HEK293 (cell line): ENCODE results near the gene EZH1.

Source experiments
- CTCF ChIA-PET: fragments of 350-600 bp; formaldehyde crosslinking; extraction: SDS; loops from one replicate; lab custom pipeline; 2021; ENCODE audit warnings: antibody characterized with exemption; lab: Yijun Ruan, JAX
- POLR2A ChIA-PET: fragments of 300-600 bp; formaldehyde crosslinking; extraction: SDS; loops from one replicate; lab custom pipeline; 2020; ENCODE audit warnings: antibody characterized with exemption, inconsistent platforms; lab: Yijun Ruan, JAX
- H3K27ac ChIP-seq: fragments of 200-500 bp; sonication (Bioruptor generic); 2 replicates; pipeline ENCODE4 v1.5.1; 2014; ENCODE audit warnings: low read depth, low read length, control low read depth, inconsistent platforms; ENCODE audit errors: extremely low read depth
- H3K36me3 ChIP-seq, 2 experiments: fragments of 200-500 bp in 1 of 2; sonication (Bioruptor generic) in 1 of 2; 1 replicate in 1 of 2; 2 replicates in 1 of 2; pipeline ENCODE4 v1.5.1; 2014 to 2017; ENCODE audit warnings: inconsistent platforms in 2 of 2, low read length in 2 of 2; ENCODE audit not compliant: control insufficient read depth in 2 of 2, insufficient read depth in 1 of 2
- H3K4me1 ChIP-seq: fragments of 200-500 bp; sonication (Bioruptor generic); 2 replicates; pipeline ENCODE4 v1.5.1; 2014; ENCODE audit warnings: mild to moderate bottlenecking, low read length, inconsistent platforms; ENCODE audit not compliant: control insufficient read depth, insufficient read depth
- H3K4me3 ChIP-seq: 2 replicates; pipeline ENCODE4 v1.5.1; 2011; ENCODE audit warnings: low read depth, mild to moderate bottlenecking, control low read depth, low read length, moderate library complexity
- H3K9me3 ChIP-seq: fragments of 200-500 bp; sonication (Bioruptor generic); 2 replicates; pipeline ENCODE4 v1.5.1; 2014; ENCODE audit warnings: low read depth, low read length, inconsistent platforms; ENCODE audit not compliant: control insufficient read depth, insufficient read depth
- BCL11B ChIP-seq: fragments of 450-650 bp; formaldehyde crosslinking; IDR thresholded peaks from 2 replicates; pipeline ENCODE4 v1.5.1; 2016; ENCODE audit warnings: low read depth, missing biosample characterization, missing genetic modification characterization
- GFI1B ChIP-seq: fragments of 450-650 bp; formaldehyde crosslinking; IDR thresholded peaks from 2 replicates; pipeline ENCODE4 v1.5.1; 2016; ENCODE audit warnings: missing biosample characterization, missing genetic modification characterization
- KLF1 ChIP-seq: fragments of 450-650 bp; formaldehyde crosslinking; IDR thresholded peaks from 2 replicates; pipeline ENCODE4 v1.5.1; 2016; ENCODE audit warnings: missing biosample characterization, missing genetic modification characterization
- KLF7 ChIP-seq: fragments of 450-650 bp; formaldehyde crosslinking; IDR thresholded peaks from 2 replicates; pipeline ENCODE4 v1.5.1; 2016; ENCODE audit warnings: missing biosample characterization, missing genetic modification characterization, borderline replicate concordance
- SALL2 ChIP-seq: fragments of 450-650 bp; formaldehyde crosslinking; IDR thresholded peaks from 2 replicates; pipeline ENCODE4 v1.5.0; 2017; ENCODE audit warnings: missing biosample characterization, mild to moderate bottlenecking, missing genetic modification characterization, borderline replicate concordance
- ZBTB17 ChIP-seq: fragments of 450-650 bp; formaldehyde crosslinking; IDR thresholded peaks from 2 replicates; pipeline ENCODE4 v1.5.1; 2016; ENCODE audit warnings: missing biosample characterization, missing genetic modification characterization
- ZFP41 ChIP-seq: fragments of 450-650 bp; formaldehyde crosslinking; IDR thresholded peaks from 2 replicates; pipeline ENCODE4 v1.5.1; 2016; ENCODE audit warnings: missing biosample characterization, missing genetic modification characterization, borderline replicate concordance
- ZNF138 ChIP-seq: fragments of 450-650 bp; formaldehyde crosslinking; IDR thresholded peaks from 2 replicates; pipeline ENCODE4 v1.5.1; 2016; ENCODE audit warnings: missing biosample characterization, missing genetic modification characterization, borderline replicate concordance
- ZNF169 ChIP-seq: fragments of 450-650 bp; formaldehyde crosslinking; IDR thresholded peaks from 2 replicates; pipeline ENCODE4 v1.5.1; 2016; ENCODE audit warnings: missing biosample characterization, missing genetic modification characterization
- ZNF280D ChIP-seq: fragments of 450-650 bp; formaldehyde crosslinking; IDR thresholded peaks from 2 replicates; pipeline ENCODE4 v1.5.1; 2016; ENCODE audit warnings: missing biosample characterization, missing genetic modification characterization
- ZNF423 ChIP-seq: fragments of 450-650 bp; formaldehyde crosslinking; IDR thresholded peaks from 2 replicates; pipeline ENCODE4 v1.5.1; 2016; ENCODE audit warnings: missing biosample characterization, missing genetic modification characterization
- ZNF530 ChIP-seq: fragments of 450-650 bp; formaldehyde crosslinking; IDR thresholded peaks from 2 replicates; pipeline ENCODE4 v1.5.1; 2016; ENCODE audit warnings: low read depth, missing biosample characterization, missing genetic modification characterization
- ZNF560 ChIP-seq: fragments of 450-650 bp; formaldehyde crosslinking; IDR thresholded peaks from 2 replicates; pipeline ENCODE4 v1.5.1; 2017; ENCODE audit warnings: missing biosample characterization, missing genetic modification characterization, borderline replicate concordance
- ZNF654 ChIP-seq: fragments of 450-650 bp; formaldehyde crosslinking; IDR thresholded peaks from 2 replicates; pipeline ENCODE4 v1.5.1; 2016; ENCODE audit warnings: low read depth, missing biosample characterization, missing genetic modification characterization
- ZSCAN16 ChIP-seq: fragments of 450-650 bp; formaldehyde crosslinking; IDR thresholded peaks from 2 replicates; pipeline ENCODE4 v1.5.1; 2016; ENCODE audit warnings: missing biosample characterization, missing genetic modification characterization
- TF ChIP-seq, protein P1 (sequence below): fragments of 450-650 bp; formaldehyde crosslinking; IDR thresholded peaks from 2 replicates; pipeline ENCODE4 v1.5.1; 2016; ENCODE audit warnings: missing biosample characterization, missing genetic modification characterization
- TF ChIP-seq, protein P2 (sequence below): fragments of 450-650 bp; formaldehyde crosslinking; IDR thresholded peaks from 2 replicates; pipeline ENCODE4 v1.5.1; 2016; ENCODE audit warnings: missing biosample characterization, missing genetic modification characterization
- TF ChIP-seq, protein P3 (sequence below): fragments of 450-650 bp; formaldehyde crosslinking; IDR thresholded peaks from 2 replicates; pipeline ENCODE4 v1.5.1; 2016; ENCODE audit warnings: missing biosample characterization, missing genetic modification characterization, low read depth
- TF ChIP-seq, protein P4 (sequence below): fragments of 450-650 bp; formaldehyde crosslinking; IDR thresholded peaks from 2 replicates; pipeline ENCODE4 v1.5.1; 2016; ENCODE audit warnings: missing biosample characterization, missing genetic modification characterization
- TF ChIP-seq, protein P5 (sequence below): fragments of 450-650 bp; formaldehyde crosslinking; optimal IDR thresholded peaks from 2 replicates; pipeline ENCODE3; 2016; ENCODE audit warnings: missing biosample characterization, mild to moderate bottlenecking, missing genetic modification characterization
- TF ChIP-seq, protein P6 (sequence below): IDR thresholded peaks from 2 replicates; pipeline ENCODE4 v1.6.1; 2011; ENCODE audit warnings: mild to moderate bottlenecking, low read depth, low read length, borderline replicate concordance

Gene EZH1

GRCh38 chr17:42692489-42692888 lies 52.4 kb downstream of the EZH1 start:
- ChIA-PET POLR2A (no interaction called here), CTCF (interaction anchor here (0.5 to 0.9 kb wide), 2 partner anchors 128 to 198 kb away, joined by 5 to 6 read pairs; no protein-coding TSS in a partner anchor)
- Histone ChIP-seq H3K27ac (no peak overlapping the region), H3K4me1 (no peaks in the 10 kb centered on the region), H3K36me3 (peaks cover 19 to 67% of the 10 kb centered on the region in 2 experiments; a peak in 2 of 3 replicates), H3K9me3 (no peaks in the 10 kb centered on the region), H3K4me3 (no peak overlapping the region)
- TF ChIP-seq, protein P1, sequence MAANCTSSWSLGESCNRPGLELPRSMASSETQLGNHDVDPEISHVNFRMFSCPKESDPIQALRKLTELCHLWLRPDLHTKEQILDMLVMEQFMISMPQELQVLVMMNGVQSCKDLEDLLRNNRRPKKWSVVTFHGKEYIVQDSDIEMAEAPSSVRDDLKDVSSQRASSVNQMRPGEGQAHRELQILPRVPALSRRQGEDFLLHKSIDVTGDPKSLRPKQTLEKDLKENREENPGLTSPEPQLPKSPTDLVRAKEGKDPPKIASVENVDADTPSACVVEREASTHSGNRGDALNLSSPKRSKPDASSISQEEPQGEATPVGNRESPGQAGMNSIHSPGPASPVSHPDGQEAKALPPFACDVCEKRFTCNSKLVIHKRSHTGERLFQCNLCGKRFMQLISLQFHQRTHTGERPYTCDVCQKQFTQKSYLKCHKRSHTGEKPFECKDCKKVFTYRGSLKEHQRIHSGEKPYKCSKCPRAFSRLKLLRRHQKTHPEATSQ (tag by site-specific recombination): no peak
- no peak for TF ChIP-seq KLF1 (tag by site-specific recombination)
- TF ChIP-seq, protein P2, sequence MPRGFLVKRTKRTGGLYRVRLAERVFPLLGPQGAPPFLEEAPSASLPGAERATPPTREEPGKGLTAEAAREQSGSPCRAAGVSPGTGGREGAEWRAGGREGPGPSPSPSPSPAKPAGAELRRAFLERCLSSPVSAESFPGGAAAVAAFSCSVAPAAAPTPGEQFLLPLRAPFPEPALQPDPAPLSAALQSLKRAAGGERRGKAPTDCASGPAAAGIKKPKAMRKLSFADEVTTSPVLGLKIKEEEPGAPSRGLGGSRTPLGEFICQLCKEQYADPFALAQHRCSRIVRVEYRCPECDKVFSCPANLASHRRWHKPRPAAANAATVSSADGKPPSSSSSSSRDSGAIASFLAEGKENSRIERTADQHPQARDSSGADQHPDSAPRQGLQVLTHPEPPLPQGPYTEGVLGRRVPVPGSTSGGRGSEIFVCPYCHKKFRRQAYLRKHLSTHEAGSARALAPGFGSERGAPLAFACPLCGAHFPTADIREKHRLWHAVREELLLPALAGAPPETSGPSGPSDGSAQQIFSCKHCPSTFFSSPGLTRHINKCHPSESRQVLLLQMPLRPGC: no peak
- TF ChIP-seq ZNF423: no peak
- TF ChIP-seq ZSCAN16: no peak
- TF ChIP-seq ZFP41 (tag by site-specific recombination): no peak
- TF ChIP-seq GFI1B (tag by site-specific recombination): no peak
- no peak for TF ChIP-seq SALL2 (tag by site-specific recombination)
- TF ChIP-seq, protein P3, sequence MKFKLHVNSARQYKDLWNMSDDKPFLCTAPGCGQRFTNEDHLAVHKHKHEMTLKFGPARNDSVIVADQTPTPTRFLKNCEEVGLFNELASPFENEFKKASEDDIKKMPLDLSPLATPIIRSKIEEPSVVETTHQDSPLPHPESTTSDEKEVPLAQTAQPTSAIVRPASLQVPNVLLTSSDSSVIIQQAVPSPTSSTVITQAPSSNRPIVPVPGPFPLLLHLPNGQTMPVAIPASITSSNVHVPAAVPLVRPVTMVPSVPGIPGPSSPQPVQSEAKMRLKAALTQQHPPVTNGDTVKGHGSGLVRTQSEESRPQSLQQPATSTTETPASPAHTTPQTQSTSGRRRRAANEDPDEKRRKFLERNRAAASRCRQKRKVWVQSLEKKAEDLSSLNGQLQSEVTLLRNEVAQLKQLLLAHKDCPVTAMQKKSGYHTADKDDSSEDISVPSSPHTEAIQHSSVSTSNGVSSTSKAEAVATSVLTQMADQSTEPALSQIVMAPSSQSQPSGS (tag by site-specific recombination): no peak
- TF ChIP-seq ZNF654: no peak
- TF ChIP-seq BCL11B (tag by site-specific recombination): no peak
- no peak for TF ChIP-seq ZNF530 (tag by site-specific recombination)
- TF ChIP-seq ZNF560: no peak
- no peak for TF ChIP-seq KLF7 (tag by site-specific recombination)
- no peak for TF ChIP-seq ZNF138

DNA sequence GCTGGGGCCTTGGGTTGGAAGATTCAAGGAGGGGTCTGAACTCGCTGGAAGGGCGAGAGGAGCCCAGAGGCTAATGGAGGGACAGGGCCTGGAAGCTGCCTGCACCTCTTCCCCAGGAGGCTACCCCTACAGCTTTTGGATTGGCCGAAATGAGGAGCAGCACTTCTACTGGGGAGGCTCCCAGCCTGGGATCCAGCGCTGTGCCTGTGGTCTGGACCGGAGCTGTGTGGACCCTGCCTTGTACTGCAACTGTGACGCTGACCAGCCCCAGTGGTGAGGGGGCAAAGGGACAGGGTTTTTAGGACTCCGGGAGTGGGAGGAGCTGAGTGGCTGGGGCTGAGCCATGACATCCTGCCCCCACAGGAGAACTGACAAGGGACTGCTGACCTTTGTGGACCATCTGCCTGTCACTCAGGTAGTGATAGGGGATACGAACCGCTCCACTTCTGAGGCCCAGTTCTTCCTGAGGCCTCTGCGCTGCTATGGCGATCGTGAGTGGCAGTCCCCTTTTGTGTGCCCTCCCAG lies 53.8 kb downstream of the EZH1 start:
- peaks cover 12 to 61% of the 10 kb centered on the region in 2 experiments; a peak in 2 of 3 replicates for H3K36me3 ChIP-seq
- ChIA-PET CTCF (interaction anchor here (0.6 to 1.0 kb wide), 3 partner anchors 10 to 113 kb away, joined by 3 to 4 read pairs (median 3); no protein-coding TSS in a partner anchor), POLR2A (interaction anchor here (1.2 to 1.7 kb wide), 2 partner anchors 9 to 82 kb away, joined by 3 to 5 read pairs; partner anchors contain the start of genes RETREG3 and TUBG1)
- no peaks in the 10 kb centered on the region for H3K9me3 ChIP-seq
- H3K27ac ChIP-seq: no peak overlapping the region
- H3K4me1 ChIP-seq: no peaks in the 10 kb centered on the region
- H3K4me3 ChIP-seq: no peak overlapping the region
- TF ChIP-seq KLF7 (tag by site-specific recombination) (no peak), ZBTB17 (tag by site-specific recombination) (no peak), BCL11B (tag by site-specific recombination) (no peak), ZNF169 (tag by site-specific recombination) (no peak), ZNF280D (tag by site-specific recombination) (no peak)
- TF ChIP-seq, protein P4, sequence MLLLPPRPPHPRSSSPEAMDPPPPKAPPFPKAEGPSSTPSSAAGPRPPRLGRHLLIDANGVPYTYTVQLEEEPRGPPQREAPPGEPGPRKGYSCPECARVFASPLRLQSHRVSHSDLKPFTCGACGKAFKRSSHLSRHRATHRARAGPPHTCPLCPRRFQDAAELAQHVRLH: no peak
- TF ChIP-seq, protein P5, sequence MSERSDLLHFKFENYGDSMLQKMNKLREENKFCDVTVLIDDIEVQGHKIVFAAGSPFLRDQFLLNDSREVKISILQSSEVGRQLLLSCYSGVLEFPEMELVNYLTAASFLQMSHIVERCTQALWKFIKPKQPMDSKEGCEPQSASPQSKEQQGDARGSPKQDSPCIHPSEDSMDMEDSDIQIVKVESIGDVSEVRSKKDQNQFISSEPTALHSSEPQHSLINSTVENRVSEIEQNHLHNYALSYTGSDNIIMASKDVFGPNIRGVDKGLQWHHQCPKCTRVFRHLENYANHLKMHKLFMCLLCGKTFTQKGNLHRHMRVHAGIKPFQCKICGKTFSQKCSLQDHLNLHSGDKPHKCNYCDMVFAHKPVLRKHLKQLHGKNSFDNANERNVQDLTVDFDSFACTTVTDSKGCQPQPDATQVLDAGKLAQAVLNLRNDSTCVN (tag by site-specific recombination): no peak
- TF ChIP-seq, protein P6, sequence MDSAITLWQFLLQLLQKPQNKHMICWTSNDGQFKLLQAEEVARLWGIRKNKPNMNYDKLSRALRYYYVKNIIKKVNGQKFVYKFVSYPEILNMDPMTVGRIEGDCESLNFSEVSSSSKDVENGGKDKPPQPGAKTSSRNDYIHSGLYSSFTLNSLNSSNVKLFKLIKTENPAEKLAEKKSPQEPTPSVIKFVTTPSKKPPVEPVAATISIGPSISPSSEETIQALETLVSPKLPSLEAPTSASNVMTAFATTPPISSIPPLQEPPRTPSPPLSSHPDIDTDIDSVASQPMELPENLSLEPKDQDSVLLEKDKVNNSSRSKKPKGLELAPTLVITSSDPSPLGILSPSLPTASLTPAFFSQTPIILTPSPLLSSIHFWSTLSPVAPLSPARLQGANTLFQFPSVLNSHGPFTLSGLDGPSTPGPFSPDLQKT: no peak
